HG02852 (cell line): Measurements from ENCODE around the gene CEP131.

Experiments used
- ATAC-seq: cut with Tn5 transposase; IDR thresholded peaks from one replicate; pipeline ENCODE4 v1.9.1; 2021; ENCODE audit warnings: mild to moderate bottlenecking, moderate library complexity; ENCODE audit not compliant: unreplicated experiment

CEP131 gene

DNA sequence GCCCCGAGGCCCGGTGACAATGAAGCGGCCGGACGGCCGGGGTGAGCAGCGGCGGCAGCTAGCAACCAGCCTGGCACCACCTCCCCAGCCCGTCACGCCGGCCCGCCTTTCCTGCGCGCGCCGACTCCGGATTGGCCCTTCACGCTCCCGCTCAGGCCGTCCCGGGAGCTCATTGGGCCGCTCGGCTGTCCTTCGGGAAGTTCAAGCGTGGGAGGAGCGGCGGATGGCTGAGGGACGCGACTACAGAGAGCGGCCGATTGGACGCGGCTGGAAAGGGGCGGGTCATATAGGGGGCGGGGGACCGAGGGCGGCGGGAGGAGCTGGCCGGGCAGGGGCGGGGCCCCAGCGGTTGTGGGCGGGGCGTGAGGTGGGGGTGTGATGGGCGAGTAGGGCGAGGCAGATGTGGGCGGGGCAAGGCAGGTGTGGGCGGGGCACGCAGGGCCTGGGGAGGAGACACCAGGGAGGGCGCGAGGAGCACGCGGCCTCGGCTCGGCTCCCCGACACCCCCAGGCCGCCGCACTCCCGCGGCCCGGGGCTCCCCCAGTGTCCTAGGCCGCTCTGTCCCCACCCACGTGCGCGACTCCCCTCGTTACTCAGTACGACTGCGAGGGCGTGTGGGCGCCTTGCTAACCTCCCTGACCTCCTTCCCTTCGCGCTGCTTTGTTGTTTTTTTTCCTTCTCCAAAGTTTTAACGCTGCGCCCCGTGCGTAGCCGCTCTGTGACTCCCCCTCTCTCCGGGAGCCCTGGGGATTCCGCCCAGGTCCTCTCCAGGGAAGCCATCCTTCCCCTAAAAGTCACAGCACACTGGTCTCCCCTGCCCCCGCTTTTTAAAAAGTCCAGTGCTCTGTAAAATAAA lies at the start of gene CEP131:
Gene CEP131 (minus strand): TSS at position 60 of the 856 bp plus-strand sequence. CDS start 2,909 bp downstream, outside the sequence.
- peak; percentile 92 for ATAC-seq

- ATAC-seq: no peak
Measured at GRCh38 chr17:81271226-81271625, 48.5 kb upstream of the CEP131 start.

DNA sequence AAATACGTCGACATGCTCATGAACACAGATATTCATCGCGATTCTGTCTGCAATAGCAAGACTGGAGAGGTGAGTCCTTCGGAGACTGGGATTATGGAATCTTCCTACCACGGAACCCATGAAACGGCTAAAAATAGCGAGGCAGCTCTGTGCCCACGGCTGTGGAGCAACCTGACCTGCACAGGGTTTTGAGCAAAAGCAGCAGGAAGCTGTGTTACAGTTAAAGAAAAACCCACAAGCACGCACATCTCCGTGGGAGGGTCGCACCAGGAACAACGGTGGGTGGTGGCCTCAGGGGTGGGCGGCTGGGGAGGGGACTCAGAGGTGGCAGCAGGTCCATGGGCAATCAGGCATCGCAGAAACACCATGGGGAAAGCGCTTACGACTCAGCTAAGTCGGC lies 47.5 kb upstream of the CEP131 start:
- ATAC-seq: no peak

DNA sequence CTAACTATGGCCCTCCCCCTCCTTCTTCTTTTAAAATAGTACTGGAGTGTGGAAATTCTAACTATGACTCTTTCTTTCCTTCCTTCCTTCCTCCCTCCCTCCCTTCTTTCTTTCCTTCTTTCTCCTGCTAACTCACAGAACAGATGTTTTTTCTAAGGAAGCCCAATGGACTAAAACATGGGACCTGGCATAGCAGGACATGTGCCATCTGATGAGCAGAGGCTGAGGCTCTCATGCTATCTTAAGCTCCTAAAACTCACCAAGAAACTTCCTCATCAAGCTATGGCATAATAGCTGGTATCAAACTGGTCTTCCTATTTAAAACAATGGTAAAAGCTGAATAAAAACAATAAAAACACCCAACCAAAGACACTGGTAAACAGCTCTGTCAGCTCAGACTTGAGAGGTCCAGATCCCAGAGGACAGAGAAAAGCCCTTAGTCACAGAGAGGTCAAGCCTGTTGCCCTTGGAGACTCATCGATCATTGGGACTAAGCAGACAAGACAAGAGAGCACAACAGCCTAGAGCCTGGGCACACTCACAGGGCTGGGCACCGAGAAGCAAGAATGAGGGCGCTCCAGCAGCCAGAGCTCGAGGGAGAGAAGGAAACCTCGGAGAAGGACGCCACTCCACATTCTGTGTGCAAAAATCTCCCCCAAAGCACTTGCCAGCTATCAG lies 44.8 kb upstream of the CEP131 start:
- ATAC-seq: no peak

DNA sequence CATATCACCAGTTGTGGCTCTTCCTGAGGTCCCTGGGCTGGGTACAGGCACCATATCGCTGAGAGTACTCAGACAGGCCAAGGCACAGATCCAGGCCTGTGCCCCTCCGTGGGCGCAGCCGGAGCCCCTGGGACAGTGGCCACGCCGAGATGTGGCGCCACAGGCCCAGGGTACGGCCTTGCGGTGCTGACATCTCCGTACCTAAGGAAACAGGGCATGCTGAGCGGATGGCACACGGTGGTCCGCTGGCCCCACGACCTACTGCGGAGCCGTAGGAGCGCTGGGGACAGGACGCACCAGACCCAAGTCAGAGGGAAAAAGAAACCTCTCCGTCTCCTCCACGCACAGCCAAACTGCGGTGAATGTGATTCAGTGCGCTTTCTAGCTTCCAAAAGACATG lies 42.8 kb upstream of the CEP131 start:
- no peak for ATAC-seq

- no peak for ATAC-seq
Measured at GRCh38 chr17:81264640-81265039, 41.9 kb upstream of the CEP131 start.

DNA sequence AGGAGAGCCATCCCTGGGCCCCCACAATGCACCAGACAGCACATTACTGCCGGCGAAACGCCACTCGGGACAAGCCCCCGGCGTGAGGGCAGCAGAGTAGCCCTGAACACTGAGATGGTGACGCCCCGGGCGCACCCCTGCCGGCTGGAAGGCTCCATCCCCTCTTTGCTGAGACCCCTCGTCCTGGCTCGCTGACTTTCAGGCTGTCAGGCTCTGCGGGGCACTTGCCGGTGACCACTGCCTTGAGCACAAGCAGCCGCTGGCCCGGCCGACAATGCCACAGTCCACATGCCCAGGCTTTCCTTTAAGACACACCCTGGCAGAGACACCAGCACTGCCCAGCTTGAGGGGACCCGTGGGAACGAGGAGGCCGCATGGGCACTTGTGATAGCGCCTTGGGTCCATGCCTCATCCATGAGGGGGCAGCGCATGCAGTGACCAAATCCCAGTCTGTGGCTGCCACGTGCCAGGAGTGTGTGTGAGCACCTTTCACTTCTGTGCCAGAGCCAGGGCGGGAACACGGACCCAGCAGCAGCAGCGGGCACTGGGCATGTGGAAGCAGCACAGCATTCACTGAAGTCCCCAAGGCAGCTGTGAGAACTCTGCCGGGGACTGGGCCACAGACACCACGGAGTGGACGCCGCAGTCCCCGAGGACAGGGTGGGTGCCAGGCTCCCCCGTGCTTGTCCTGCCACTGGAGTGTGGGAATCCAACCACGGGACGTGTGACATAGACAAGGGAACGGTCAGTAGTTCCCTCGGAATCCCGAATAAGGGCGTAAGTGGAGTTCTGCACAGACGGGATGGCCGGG lies 40.8 kb upstream of the CEP131 start:
- ATAC-seq: no peak

DNA sequence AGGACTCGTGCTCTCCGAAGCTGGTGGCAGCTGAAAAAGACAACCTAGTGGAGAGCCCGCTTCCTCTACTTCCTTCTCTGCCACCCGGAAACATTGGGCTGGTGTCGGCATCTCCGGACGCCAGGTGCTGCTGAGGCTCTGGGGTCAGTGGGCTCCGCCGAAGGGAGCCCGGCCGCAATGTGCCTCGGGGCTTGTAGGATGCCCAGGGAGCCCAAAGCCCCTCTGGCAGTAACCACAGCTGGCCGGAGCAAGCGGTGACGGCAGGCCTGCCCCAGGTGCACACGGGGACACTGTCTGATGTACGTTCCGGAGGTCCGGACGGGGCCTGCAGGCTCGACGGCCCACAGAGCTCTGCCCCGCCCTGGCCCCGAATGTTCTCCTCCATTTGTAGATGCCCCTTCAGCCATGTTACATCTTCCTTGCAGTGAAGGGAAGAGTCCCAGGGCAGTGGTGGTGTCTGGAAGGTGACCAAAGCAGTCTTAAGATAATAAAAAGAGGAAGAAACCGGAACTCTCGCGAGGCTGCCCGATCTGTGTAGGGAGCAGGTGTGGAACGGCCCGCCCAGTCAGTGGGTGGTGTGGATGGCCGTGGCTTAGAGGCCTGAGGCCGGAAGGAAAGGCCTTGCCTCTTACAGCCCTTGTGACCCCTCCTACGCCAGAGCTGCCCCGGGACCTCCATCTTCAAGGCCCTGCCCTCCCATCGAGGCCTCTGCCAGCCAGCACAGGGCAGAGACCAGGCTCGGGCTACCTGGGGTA lies 39.0 kb upstream of the CEP131 start:
- no peak for ATAC-seq

GRCh38 chr17:81261096-81261495 lies 38.3 kb upstream of the CEP131 start:
- ATAC-seq: no peak

- ATAC-seq: no peak
Measured at GRCh38 chr17:81260641-81261040, 37.9 kb upstream of the CEP131 start.

GRCh38 chr17:81260171-81260570 lies 37.4 kb upstream of the CEP131 start:
- no peak for ATAC-seq

GRCh38 chr17:81259058-81259605 lies 36.4 kb upstream of the CEP131 start:
- ATAC-seq: no peak

GRCh38 chr17:81258292-81258691 lies 35.5 kb upstream of the CEP131 start:
- ATAC-seq: no peak

DNA sequence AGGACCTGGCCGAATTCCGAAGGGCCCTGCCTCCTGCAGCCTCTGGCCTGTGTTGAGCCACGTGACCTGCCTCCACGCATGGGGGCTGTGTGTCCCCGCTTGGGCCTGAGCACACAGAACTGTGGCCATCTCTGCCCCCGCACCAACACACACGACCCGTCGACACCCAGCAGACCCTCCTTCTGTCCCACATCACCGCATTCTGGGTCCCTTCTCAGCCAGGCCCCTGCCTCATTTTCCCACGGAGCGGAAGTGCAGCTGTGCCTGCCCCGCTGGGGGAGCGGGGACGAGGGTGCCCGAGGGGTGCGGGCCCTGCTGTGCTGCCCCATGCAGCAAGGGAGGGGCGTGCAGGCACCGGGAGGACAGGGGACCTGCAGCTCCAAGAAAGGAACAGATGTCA lies 34.8 kb upstream of the CEP131 start:
- ATAC-seq: no peak

GRCh38 chr17:81256616-81257015 lies 33.9 kb upstream of the CEP131 start:
- no peak for ATAC-seq

GRCh38 chr17:81254955-81255717 lies 32.4 kb upstream of the CEP131 start:
- ATAC-seq: no peak

- ATAC-seq: no peak
Measured at GRCh38 chr17:81253358-81254131, 30.8 kb upstream of the CEP131 start.

DNA sequence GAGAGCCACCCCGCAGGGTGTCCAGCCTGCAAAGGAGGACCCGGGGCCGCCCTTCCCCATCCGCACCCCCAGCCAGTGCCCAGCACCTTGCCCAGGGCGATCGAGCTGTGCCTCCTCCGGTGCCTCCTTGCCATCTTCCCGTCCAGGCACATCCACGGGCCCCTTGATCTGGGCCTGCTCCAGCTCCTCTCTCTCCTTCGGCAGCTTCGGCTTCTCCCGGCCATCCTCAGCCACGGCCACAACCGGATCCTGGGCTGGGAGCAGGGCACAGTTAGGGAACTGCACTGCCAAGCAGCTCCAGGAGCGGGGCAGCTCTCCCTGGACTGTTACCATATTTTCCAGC lies 30.2 kb upstream of the CEP131 start:
- ATAC-seq: no peak
